ENCODE data around the gene MAGEB2.
A peak's percentile ranks its signal among the peaks of the same experiment; 100 is the strongest.
"Not testable (repeated sequence)": the region's sequence is repeated elsewhere in the genome, so short reads cannot be mapped to it uniquely, and the experiment has no call there.

Gene MAGEB2

GRCh38 chrX:30215357-30215843 is at the start of gene MAGEB2:
TSS of gene MAGEB2 (plus strand) at chrX:30215563. CDS start at chrX:30218581, 3,018 bp downstream.
- no peak for DNase-seq

- no peak for DNase-seq
Observed at GRCh38 chrX:30170900-30171299, 44.5 kb upstream of the MAGEB2 start.

- DNase-seq = no peak
Observed at GRCh38 chrX:30181353-30181752, 34.0 kb upstream of the MAGEB2 start.

GRCh38 chrX:30183554-30183953 is 31.8 kb upstream of the MAGEB2 start:
- no peak for DNase-seq

- DNase-seq = no peak
Observed at GRCh38 chrX:30190426-30190825, 24.9 kb upstream of the MAGEB2 start.

GRCh38 chrX:30193910-30194309 is 21.5 kb upstream of the MAGEB2 start:
- DNase-seq = not testable (repeated sequence)

GRCh38 chrX:30196322-30196721 is 19.0 kb upstream of the MAGEB2 start:
- peak; percentile 1 for DNase-seq

GRCh38 chrX:30212172-30212571 is 3.2 kb upstream of the MAGEB2 start:
- no peak for DNase-seq

- no peak for DNase-seq
Observed at GRCh38 chrX:30217465-30217864, 2.1 kb downstream of the MAGEB2 start.

- DNase-seq = no peak
Observed at GRCh38 chrX:30219372-30219771, 4.0 kb downstream of the MAGEB2 start.

GRCh38 chrX:30220661-30221060 is 5.3 kb downstream of the MAGEB2 start:
- DNase-seq = no peak

- no peak for DNase-seq
Observed at GRCh38 chrX:30224536-30224935, 9.2 kb downstream of the MAGEB2 start.

- no peak for DNase-seq
Observed at GRCh38 chrX:30228526-30228925, 13.2 kb downstream of the MAGEB2 start.

GRCh38 chrX:30230395-30230794 is 15.0 kb downstream of the MAGEB2 start, which contains the start of gene MAGEB3:
TSS of gene MAGEB3 (plus strand) at chrX:30230657. CDS start at chrX:30235925, 5,268 bp downstream.
- no peak for DNase-seq

- no peak for DNase-seq
Observed at GRCh38 chrX:30241724-30242415, 26.5 kb downstream of the MAGEB2 start, which contains the start of gene MAGEB4. TSS of gene MAGEB4 (plus strand) at chrX:30242000. CDS start at chrX:30242136, 136 bp downstream.

GRCh38 chrX:30246769-30247489 is 31.6 kb downstream of the MAGEB2 start, which contains the start of gene MAGEB1:
TSS of gene MAGEB1 (plus strand) at chrX:30247146. CDS start at chrX:30250494, 3,348 bp downstream.
- no peak for DNase-seq

- DNase-seq = no peak
Observed at GRCh38 chrX:30248854-30249253, 33.5 kb downstream of the MAGEB2 start.

- no peak for DNase-seq
Observed at GRCh38 chrX:30253257-30253656, 37.9 kb downstream of the MAGEB2 start.

GRCh38 chrX:30259927-30260326 is 44.6 kb downstream of the MAGEB2 start:
- no peak for DNase-seq

GRCh38 chrX:30261012-30261411 is 45.6 kb downstream of the MAGEB2 start:
- DNase-seq = no peak

GRCh38 chrX:30262763-30263162 is 47.4 kb downstream of the MAGEB2 start:
- no peak for DNase-seq
